GM12873 (cell line): ENCODE results near the gene FAM133A.

Experiments
- CTCF ChIP-seq: IDR thresholded peaks from 2 replicates; pipeline ENCODE4 v1.5.1; 2012; ENCODE audit warnings: low read depth, mild to moderate bottlenecking, moderate library complexity, low read length, control low read depth; ENCODE audit not compliant: insufficient read depth; ENCODE audit errors: missing control alignments

FAM133A gene

GRCh38 chrX:93711076-93711475, 37.1 kb downstream of the FAM133A start:
- no peak for TF ChIP-seq CTCF

- TF ChIP-seq CTCF, result no peak
These were observed 67.8 kb downstream of the FAM133A start for GRCh38 chrX:93741811-93742210.

GRCh38 chrX:93760163-93760562, 86.2 kb downstream of the FAM133A start:
- TF ChIP-seq CTCF, result no peak
